OCI-LY3 (cell line): ENCODE measurements around the gene GPR107.

Source experiments
- CTCF ChIP-seq: fragments of 200-600, 300-600 bp; sonication (generic); IDR thresholded peaks from 2 replicates; pipeline ENCODE4 v1.5.1; 2014; ENCODE audit warnings: antibody characterized with exemption, low read length, low read depth
- EZH2phosphoT487 ChIP-seq: fragments of 200-600 bp; shearing (Covaris generic); IDR thresholded peaks from 2 replicates; pipeline ENCODE4 v1.6.1; 2018; ENCODE audit warnings: antibody characterized with exemption, mixed run types, low read depth

- TF ChIP-seq CTCF (no peak), EZH2phosphoT487 (no peak)
These were observed 96.1 kb downstream of the GPR107 start for GRCh38 chr9:130149654-130150286.
